HEK293 (cell line): ENCODE measurements around the gene SLC25A45.
A peak's percentile ranks its signal among the peaks of the same experiment; 100 is the strongest.

Experiments used
- CTCF ChIA-PET: fragments of 350-600 bp; formaldehyde crosslinking; extraction: SDS; loops from one replicate; lab custom pipeline; 2021; ENCODE audit warnings: antibody characterized with exemption; lab: Yijun Ruan, JAX
- POLR2A ChIA-PET: fragments of 300-600 bp; formaldehyde crosslinking; extraction: SDS; loops from one replicate; lab custom pipeline; 2020; ENCODE audit warnings: antibody characterized with exemption, inconsistent platforms; lab: Yijun Ruan, JAX
- H3K27ac ChIP-seq: fragments of 200-500 bp; sonication (Bioruptor generic); 2 replicates; pipeline ENCODE4 v1.5.1; 2014; ENCODE audit warnings: low read depth, low read length, control low read depth, inconsistent platforms; ENCODE audit errors: extremely low read depth
- H3K36me3 ChIP-seq, 2 experiments: fragments of 200-500 bp in 1 of 2; sonication (Bioruptor generic) in 1 of 2; 1 replicate in 1 of 2; 2 replicates in 1 of 2; pipeline ENCODE4 v1.5.1; 2014 to 2017; ENCODE audit warnings: inconsistent platforms in 2 of 2, low read length in 2 of 2; ENCODE audit not compliant: control insufficient read depth in 2 of 2, insufficient read depth in 1 of 2
- H3K4me1 ChIP-seq: fragments of 200-500 bp; sonication (Bioruptor generic); 2 replicates; pipeline ENCODE4 v1.5.1; 2014; ENCODE audit warnings: mild to moderate bottlenecking, low read length, inconsistent platforms; ENCODE audit not compliant: control insufficient read depth, insufficient read depth
- H3K4me3 ChIP-seq: 2 replicates; pipeline ENCODE4 v1.5.1; 2011; ENCODE audit warnings: low read depth, mild to moderate bottlenecking, control low read depth, low read length, moderate library complexity
- H3K9me3 ChIP-seq: fragments of 200-500 bp; sonication (Bioruptor generic); 2 replicates; pipeline ENCODE4 v1.5.1; 2014; ENCODE audit warnings: low read depth, low read length, inconsistent platforms; ENCODE audit not compliant: control insufficient read depth, insufficient read depth
- ATF2 ChIP-seq: fragments of 450-650 bp; formaldehyde crosslinking; IDR thresholded peaks from 2 replicates; pipeline ENCODE4 v1.5.1; 2016; ENCODE audit warnings: missing biosample characterization, missing genetic modification characterization, low read depth
- BCL6B ChIP-seq: fragments of 450-650 bp; formaldehyde crosslinking; IDR thresholded peaks from 2 replicates; pipeline ENCODE4 v1.5.1; 2017; ENCODE audit warnings: missing biosample characterization, missing genetic modification characterization
- INSM2 ChIP-seq: fragments of 450-650 bp; formaldehyde crosslinking; IDR thresholded peaks from 2 replicates; pipeline ENCODE4 v1.5.1; 2016; ENCODE audit warnings: missing biosample characterization, missing genetic modification characterization
- KLF8 ChIP-seq: fragments of 450-650 bp; formaldehyde crosslinking; IDR thresholded peaks from 2 replicates; pipeline ENCODE4 v1.5.1; 2016; ENCODE audit warnings: missing biosample characterization, missing genetic modification characterization
- RBAK ChIP-seq: fragments of 450-650 bp; formaldehyde crosslinking; IDR thresholded peaks from 2 replicates; pipeline ENCODE4 v1.5.1; 2016; ENCODE audit warnings: missing biosample characterization, missing genetic modification characterization
- SCRT1 ChIP-seq: fragments of 450-650 bp; formaldehyde crosslinking; IDR thresholded peaks from 2 replicates; pipeline ENCODE4 v1.5.1; 2016; ENCODE audit warnings: missing biosample characterization, missing genetic modification characterization, borderline replicate concordance
- SCRT2 ChIP-seq: fragments of 450-650 bp; formaldehyde crosslinking; IDR thresholded peaks from 2 replicates; pipeline ENCODE4 v1.5.1; 2016; ENCODE audit warnings: missing biosample characterization, missing genetic modification characterization
- YY1 ChIP-seq: fragments of 450-650 bp; formaldehyde crosslinking; IDR thresholded peaks from 2 replicates; pipeline ENCODE4 v1.5.1; 2018; ENCODE audit warnings: missing biosample characterization, missing genetic modification characterization
- ZNF146 ChIP-seq: fragments of 450-650 bp; formaldehyde crosslinking; IDR thresholded peaks from 2 replicates; pipeline ENCODE4 v1.5.1; 2016; ENCODE audit warnings: missing biosample characterization, missing genetic modification characterization
- ZNF174 ChIP-seq: fragments of 450-650 bp; formaldehyde crosslinking; IDR thresholded peaks from 2 replicates; pipeline ENCODE4 v1.5.0; 2017; ENCODE audit warnings: missing biosample characterization, mild to moderate bottlenecking, missing genetic modification characterization
- ZNF214 ChIP-seq: fragments of 450-650 bp; formaldehyde crosslinking; IDR thresholded peaks from 2 replicates; pipeline ENCODE4 v1.5.1; 2017; ENCODE audit warnings: missing biosample characterization, mild to moderate bottlenecking, missing genetic modification characterization, borderline replicate concordance
- ZNF280D ChIP-seq: fragments of 450-650 bp; formaldehyde crosslinking; IDR thresholded peaks from 2 replicates; pipeline ENCODE4 v1.5.1; 2016; ENCODE audit warnings: missing biosample characterization, missing genetic modification characterization
- ZNF37A ChIP-seq: fragments of 450-650 bp; IDR thresholded peaks from 2 replicates; pipeline ENCODE4 v1.5.1; 2018; ENCODE audit warnings: missing biosample characterization, missing genetic modification characterization
- ZNF510 ChIP-seq: fragments of 450-650 bp; formaldehyde crosslinking; IDR thresholded peaks from 2 replicates; pipeline ENCODE4 v1.5.1; 2018; ENCODE audit warnings: mild to moderate bottlenecking, missing genetic modification characterization, missing biosample characterization; ENCODE audit not compliant: insufficient replicate concordance
- ZNF544 ChIP-seq: fragments of 450-650 bp; formaldehyde crosslinking; IDR thresholded peaks from 2 replicates; pipeline ENCODE4 v1.5.0; 2017; ENCODE audit warnings: missing biosample characterization, missing genetic modification characterization
- ZNF596 ChIP-seq: fragments of 450-650 bp; IDR thresholded peaks from 2 replicates; pipeline ENCODE4 v1.5.0; 2018; ENCODE audit warnings: missing biosample characterization, mild to moderate bottlenecking, missing genetic modification characterization, moderate library complexity
- ZNF677 ChIP-seq: fragments of 450-650 bp; IDR thresholded peaks from 2 replicates; pipeline ENCODE4 v1.5.0; 2018; ENCODE audit warnings: missing biosample characterization, mild to moderate bottlenecking, missing genetic modification characterization, moderate library complexity

SLC25A45 gene

GRCh38 chr11:65353376-65353775 is 29.1 kb downstream of the SLC25A45 start:
- TF ChIP-seq ZNF677 (tag by site-specific recombination) (no peak), INSM2 (no peak), BCL6B (no peak), ATF2 (tag by site-specific recombination) (peak; percentile 50; the same call in 1 of the 2 replicates)
- TF ChIP-seq, all 188 proteins: peak for 1
- H3K4me3 ChIP-seq = no peak overlapping the region
- H3K27ac ChIP-seq = no peak overlapping the region
- POLR2A ChIA-PET = interaction anchor here (0.6 to 1.5 kb wide), 4 partner anchors 16 to 154 kb away, joined by 3 to 5 read pairs (median 4); partner anchors contain the start of gene POLA2
- H3K9me3 ChIP-seq = no peaks in the 10 kb centered on the region
- CTCF ChIA-PET = interaction anchor here (0.6 to 1.8 kb wide), 11 partner anchors 9 to 353 kb away, joined by 3 to 8 read pairs (median 3); partner anchors contain the start of gene MALAT1
- peaks cover 11 to 42% of the 10 kb centered on the region in 2 experiments for H3K36me3 ChIP-seq
- H3K4me1 ChIP-seq = no peaks in the 10 kb centered on the region

- CTCF ChIA-PET = interaction anchor here (0.6 to 2.2 kb wide), 18 partner anchors 9 to 900 kb away, joined by 3 to 15 read pairs (median 4); partner anchors contain the start of genes DPF2 and MALAT1
- no peak for TF ChIP-seq ZNF37A (tag by site-specific recombination)
- no peaks in the 10 kb centered on the region for H3K4me1 ChIP-seq
- H3K27ac ChIP-seq = no peak overlapping the region
- no peaks in the 10 kb centered on the region for H3K9me3 ChIP-seq
- POLR2A ChIA-PET = interaction anchor here (0.6 to 2.0 kb wide), 5 partner anchors 10 to 155 kb away, joined by 3 to 8 read pairs (median 5); partner anchors contain the start of genes DPF2 and POLA2
- H3K4me3 ChIP-seq = no peak overlapping the region
- H3K36me3 ChIP-seq = peaks cover 17 to 48% of the 10 kb centered on the region in 2 experiments
These were observed 29.7 kb downstream of the SLC25A45 start for GRCh38 chr11:65352783-65353182.

GRCh38 chr11:65351511-65351910 is 30.9 kb downstream of the SLC25A45 start:
- ChIA-PET CTCF (interaction anchor here (1.2 to 2.2 kb wide), 4 partner anchors 17 to 76 kb away, joined by 3 to 15 read pairs (median 5); partner anchors contain the start of gene DPF2), POLR2A (interaction anchor here (1.0 to 2.0 kb wide), 4 partner anchors 9 to 73 kb away, joined by 3 to 8 read pairs (median 5); partner anchors contain the start of gene DPF2)
- TF ChIP-seq ZNF214 (tag by site-specific recombination) (no peak), SCRT2 (peak; percentile 76), RBAK (tag by site-specific recombination) (no peak), SCRT1 (tag by site-specific recombination) (0 out of 2 replicates have a peak, but pooled peaks have one; percentile 59)
- Histone ChIP-seq H3K27ac (no peak overlapping the region), H3K36me3 (peaks cover 28 to 58% of the 10 kb centered on the region in 2 experiments), H3K4me3 (no peak overlapping the region), H3K9me3 (no peaks in the 10 kb centered on the region), H3K4me1 (no peaks in the 10 kb centered on the region)

GRCh38 chr11:65341856-65342255 is 40.6 kb downstream of the SLC25A45 start:
- POLR2A ChIA-PET = interaction anchor here (1.7 to 1.8 kb wide), 2 partner anchors 8 to 10 kb away, joined by 4 to 8 read pairs; partner anchors contain the start of gene DPF2
- Histone ChIP-seq H3K4me3 (no peak overlapping the region), H3K27ac (no peak overlapping the region), H3K9me3 (no peaks in the 10 kb centered on the region), H3K36me3 (peaks cover 26 to 81% of the 10 kb centered on the region in 2 experiments), H3K4me1 (no peaks in the 10 kb centered on the region)
- CTCF ChIA-PET = interaction anchor here (0.6 to 1.4 kb wide), 4 partner anchors 12 to 232 kb away, joined by 4 to 8 read pairs (median 5); partner anchors contain the start of gene CDC42EP2
- TF ChIP-seq ATF2 (tag by site-specific recombination) = no peak
- TF ChIP-seq KLF8 (tag by site-specific recombination) = no peak
- TF ChIP-seq ZNF544 (tag by site-specific recombination) = no peak
- no peak for TF ChIP-seq ZNF510 (tag by site-specific recombination)
- TF ChIP-seq ZNF146 (tag by site-specific recombination) = no peak
- no peak for TF ChIP-seq ZNF174
- no peak for TF ChIP-seq YY1 (tag by site-specific recombination)
- TF ChIP-seq ZNF280D = no peak
- no peak for TF ChIP-seq ZNF596 (tag by site-specific recombination)
- no peak for TF ChIP-seq ZNF677 (tag by site-specific recombination)
